WI38 (cell line): ENCODE data around the gene GPC3.

Experiments
- H3K4me3 ChIP-seq: 2 replicates; pipeline ENCODE4 v1.5.1; 2011; ENCODE audit warnings: low read depth, mild to moderate bottlenecking, control low read depth, low read length
- TF ChIP-seq, protein P1 (sequence below): IDR thresholded peaks from 2 replicates; pipeline ENCODE4 v1.5.1; 2012; ENCODE audit warnings: low read depth, mild to moderate bottlenecking, control low read depth, low read length

The GPC3 gene

DNA sequence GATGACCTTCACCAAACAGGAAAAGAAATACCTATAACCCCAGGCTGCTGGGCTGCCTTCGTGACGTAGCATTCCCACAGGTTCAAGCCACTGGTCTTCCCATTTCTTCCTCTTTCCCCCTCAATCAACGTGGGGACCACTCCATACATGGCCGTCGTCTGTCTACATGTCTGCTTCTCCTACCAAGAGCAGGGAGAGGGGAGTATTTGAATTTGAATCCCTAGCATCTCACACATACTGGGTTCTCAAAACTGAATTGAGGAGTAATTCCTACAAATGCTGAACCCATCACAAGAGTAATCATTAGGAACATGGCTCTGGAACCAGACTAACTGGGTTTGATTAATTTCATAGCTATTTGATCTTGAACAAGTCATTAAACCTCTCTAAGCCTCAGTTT lies 17.3 kb downstream of the GPC3 start:
- no peak overlapping the region for H3K4me3 ChIP-seq
- TF ChIP-seq, protein P1, sequence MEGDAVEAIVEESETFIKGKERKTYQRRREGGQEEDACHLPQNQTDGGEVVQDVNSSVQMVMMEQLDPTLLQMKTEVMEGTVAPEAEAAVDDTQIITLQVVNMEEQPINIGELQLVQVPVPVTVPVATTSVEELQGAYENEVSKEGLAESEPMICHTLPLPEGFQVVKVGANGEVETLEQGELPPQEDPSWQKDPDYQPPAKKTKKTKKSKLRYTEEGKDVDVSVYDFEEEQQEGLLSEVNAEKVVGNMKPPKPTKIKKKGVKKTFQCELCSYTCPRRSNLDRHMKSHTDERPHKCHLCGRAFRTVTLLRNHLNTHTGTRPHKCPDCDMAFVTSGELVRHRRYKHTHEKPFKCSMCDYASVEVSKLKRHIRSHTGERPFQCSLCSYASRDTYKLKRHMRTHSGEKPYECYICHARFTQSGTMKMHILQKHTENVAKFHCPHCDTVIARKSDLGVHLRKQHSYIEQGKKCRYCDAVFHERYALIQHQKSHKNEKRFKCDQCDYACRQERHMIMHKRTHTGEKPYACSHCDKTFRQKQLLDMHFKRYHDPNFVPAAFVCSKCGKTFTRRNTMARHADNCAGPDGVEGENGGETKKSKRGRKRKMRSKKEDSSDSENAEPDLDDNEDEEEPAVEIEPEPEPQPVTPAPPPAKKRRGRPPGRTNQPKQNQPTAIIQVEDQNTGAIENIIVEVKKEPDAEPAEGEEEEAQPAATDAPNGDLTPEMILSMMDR: no peak

DNA sequence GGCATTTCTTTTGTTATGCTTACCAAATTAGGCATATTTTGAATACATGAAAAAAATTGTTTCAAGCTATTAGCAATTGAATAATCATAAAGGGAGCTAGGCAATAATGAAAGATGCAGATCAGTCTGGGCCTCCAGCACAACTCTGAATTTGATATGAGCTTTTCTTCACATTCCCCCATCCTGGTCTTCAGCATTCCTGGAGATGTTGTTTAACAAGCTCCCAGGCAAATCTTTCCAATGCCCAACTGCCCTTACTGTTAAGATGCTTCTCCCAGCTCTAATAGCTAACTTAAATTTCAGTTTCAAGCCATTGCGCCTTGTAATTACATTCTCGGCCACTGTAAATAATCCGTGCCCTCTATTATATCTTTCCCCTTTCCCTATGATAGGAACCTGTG lies 19.2 kb downstream of the GPC3 start:
- H3K4me3 ChIP-seq: no peak overlapping the region
- TF ChIP-seq, protein P1: no peak

DNA sequence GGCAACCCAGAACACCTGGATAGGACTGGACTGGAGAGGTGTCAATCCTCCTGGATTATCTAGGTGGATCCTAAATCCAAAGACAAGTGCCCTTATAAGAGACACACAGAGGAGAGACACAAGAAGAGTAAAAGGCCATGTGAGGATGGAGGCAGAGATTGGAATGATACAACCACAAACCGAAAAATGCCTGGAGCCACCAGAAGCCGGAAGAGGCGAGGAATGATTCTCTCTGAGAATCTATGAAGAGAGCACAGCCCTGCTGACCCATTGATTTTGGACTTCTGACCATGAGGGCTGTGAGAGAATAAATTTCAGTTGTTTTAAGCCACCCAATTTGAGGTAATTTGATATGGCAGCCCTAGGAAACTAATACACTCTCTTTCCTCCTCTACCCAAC lies 20.1 kb downstream of the GPC3 start:
- H3K4me3 ChIP-seq: no peak overlapping the region
- TF ChIP-seq, protein P1: no peak

DNA sequence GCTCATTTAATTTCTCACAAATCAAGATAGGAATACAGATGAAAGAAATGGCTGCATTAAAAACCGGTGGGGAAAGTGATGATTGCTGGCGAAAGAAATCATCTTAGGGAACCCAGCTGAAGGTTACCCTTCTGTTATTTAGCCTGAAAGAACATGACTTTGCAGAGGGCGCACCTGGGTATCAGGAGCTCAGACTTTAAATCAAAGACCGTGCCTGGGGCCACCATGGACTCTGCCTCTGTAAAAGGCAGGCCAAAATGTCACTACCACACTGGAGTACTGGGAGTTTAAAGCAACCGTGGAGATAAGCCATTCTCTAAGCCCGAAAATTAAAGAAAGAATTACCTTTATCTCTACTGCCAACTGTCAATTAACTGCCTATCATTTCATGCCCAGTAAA lies 24.3 kb downstream of the GPC3 start:
- TF ChIP-seq, protein P1: no peak

DNA sequence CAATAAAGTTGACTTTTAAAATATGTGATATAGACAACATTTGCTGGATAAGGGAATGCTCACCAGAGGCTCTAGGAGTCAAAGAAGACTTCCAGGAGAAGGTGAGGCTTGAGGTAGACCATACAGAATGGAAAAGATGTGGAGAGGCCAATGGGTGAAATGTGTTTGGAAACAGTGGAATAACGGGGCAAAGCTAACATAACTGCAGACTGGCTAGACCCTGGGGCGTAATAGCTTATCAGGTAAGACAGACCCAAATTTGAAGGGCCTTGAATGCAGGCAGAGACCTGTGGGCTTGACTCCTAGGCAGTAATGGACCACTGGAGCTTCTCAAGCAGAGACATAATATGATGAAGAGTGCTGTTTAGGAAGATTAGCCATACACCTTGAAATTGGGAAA lies 25.4 kb downstream of the GPC3 start:
- TF ChIP-seq, protein P1: no peak
- no peak overlapping the region for H3K4me3 ChIP-seq

More for the DNA sequence above, 24.3 kb downstream of the GPC3 start:
- H3K4me3 ChIP-seq: no peak overlapping the region

DNA sequence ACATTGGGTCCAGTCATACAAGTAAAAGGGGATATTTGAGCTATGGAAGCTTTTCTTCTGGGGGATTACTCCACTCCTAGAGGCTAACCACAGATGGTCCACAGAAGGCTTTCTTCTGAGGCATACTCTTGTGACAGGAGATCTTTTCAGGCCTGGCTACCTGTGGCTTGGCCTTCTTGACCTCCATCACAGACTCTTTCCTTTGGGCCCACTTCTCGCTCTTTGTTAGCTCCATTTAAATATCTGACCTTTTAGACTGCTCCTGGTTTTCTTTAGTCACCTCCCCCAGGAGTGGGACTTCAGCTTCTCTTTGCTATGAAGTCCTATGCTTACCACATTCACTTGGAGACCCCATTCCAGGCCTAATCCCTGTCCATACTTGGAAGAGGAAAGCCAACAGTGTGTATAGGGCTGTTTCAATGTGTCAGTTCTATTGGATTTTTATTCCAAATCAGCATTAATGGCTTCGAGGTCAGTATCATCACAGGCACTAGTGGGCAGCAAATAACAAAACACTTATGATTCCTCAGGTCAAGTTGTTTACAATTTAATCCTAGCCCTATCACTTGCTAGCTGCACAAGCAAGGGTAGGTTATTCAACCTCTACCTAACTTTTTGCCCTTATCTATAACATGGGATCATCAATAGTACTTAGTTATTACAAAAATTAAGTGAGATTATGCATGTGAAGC lies 26.3 kb downstream of the GPC3 start:
- TF ChIP-seq, protein P1: no peak

DNA sequence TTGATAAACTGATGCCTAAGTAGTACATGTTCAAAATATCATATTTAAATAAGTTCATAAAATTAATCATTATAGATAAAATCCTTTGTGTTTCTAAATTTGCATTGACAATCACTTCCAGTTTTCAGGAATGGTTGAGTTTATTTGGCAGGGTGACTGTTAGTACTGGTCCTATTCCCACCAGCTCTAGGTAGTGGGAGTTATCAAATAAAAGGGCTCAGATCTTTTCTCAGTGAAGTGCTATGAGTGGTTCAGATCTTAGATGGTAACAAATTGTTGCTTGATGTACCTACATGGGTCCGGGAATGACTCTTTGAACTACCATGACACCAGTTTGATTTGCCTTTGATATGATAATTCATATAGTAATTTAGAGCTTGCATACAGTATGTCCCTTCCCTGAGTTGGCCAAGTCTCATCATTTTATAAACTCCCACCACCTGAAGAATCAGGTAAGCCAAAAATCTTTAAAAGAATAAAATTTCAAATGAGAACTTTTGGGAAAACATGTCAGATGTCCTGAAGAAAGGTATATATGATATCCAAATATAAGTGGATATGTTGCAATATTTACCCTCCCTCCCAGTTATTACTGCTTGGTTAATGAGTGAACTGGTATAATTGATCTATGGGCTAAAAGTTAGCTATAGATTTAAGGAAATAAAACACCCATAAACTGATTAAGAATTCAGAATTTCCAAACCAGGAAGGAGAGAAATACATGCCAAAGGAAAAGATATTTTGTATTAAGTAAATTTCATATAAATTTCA lies 28.6 kb downstream of the GPC3 start:
- no peak overlapping the region for H3K4me3 ChIP-seq
- TF ChIP-seq, protein P1: no peak

More for the DNA sequence above, 26.3 kb downstream of the GPC3 start:
- H3K4me3 ChIP-seq: no peak overlapping the region
